Neural cell (in vitro differentiated cells): ENCODE data around the gene ARHGEF40. TPM values are rescaled to one million over a fixed set of nuclear protein-coding genes. Genes with fewer than 3 reads are reported as not detected.
A peak's percentile ranks its signal among the peaks of the same experiment; 100 is the strongest.

ENCODE experiments used
- H2AFZ ChIP-seq: fragments of 200-600, 300-800 bp; sonication (generic), shearing (Covaris generic); 2 replicates; pipeline ENCODE4 v1.6.0; 2014; ENCODE audit warnings: low read depth, mild to moderate bottlenecking, antibody characterized with exemption, low read length, moderate library complexity
- H3F3A ChIP-seq: fragments of 200-600 bp; shearing (Covaris generic); 2 replicates; pipeline ENCODE4 v1.6.1; 2016; ENCODE audit warnings: mild to moderate bottlenecking, moderate library complexity, mixed read lengths, antibody characterized with exemption, low read length; ENCODE audit not compliant: insufficient read depth, poor library complexity, severe bottlenecking
- H3K27ac ChIP-seq: fragments of 200-600, 300-800 bp; sonication (generic), shearing (Covaris generic); 2 replicates; pipeline ENCODE4 v1.5.1; 2014; ENCODE audit warnings: mild to moderate bottlenecking, low read length, moderate library complexity
- H3K27me3 ChIP-seq: fragments of 300-800, 200-600 bp; sonication (generic), shearing (Covaris generic); 2 replicates; pipeline ENCODE4 v1.6.0; 2014; ENCODE audit warnings: mild to moderate bottlenecking, low read depth, low read length, moderate library complexity; ENCODE audit not compliant: insufficient read depth
- H3K36me3 ChIP-seq: fragments of 300-800, 200-600 bp; sonication (generic), shearing (Covaris generic); 2 replicates; pipeline ENCODE4 v1.5.1; 2014; ENCODE audit warnings: mild to moderate bottlenecking, antibody characterized with exemption, low read length, moderate library complexity; ENCODE audit not compliant: insufficient read depth
- H3K4me2 ChIP-seq: fragments of 300-800, 200-600 bp; sonication (generic), shearing (Covaris generic); 2 replicates; pipeline ENCODE4 v1.6.0; 2014; ENCODE audit warnings: mild to moderate bottlenecking, low read length
- H3K4me3 ChIP-seq: fragments of 300-800, 200-600 bp; sonication (generic), shearing (Covaris generic); 2 replicates; pipeline ENCODE4 v1.5.1; 2014; ENCODE audit warnings: mild to moderate bottlenecking, low read length, moderate library complexity
- H3K79me2 ChIP-seq: fragments of 200-600 bp; shearing (Covaris generic); replicated peaks from 2 replicates; pipeline ENCODE4 v1.6.0; 2014; ENCODE audit warnings: mild to moderate bottlenecking, low read length, moderate library complexity; ENCODE audit not compliant: insufficient read depth
- H3K9ac ChIP-seq: fragments of 300-800, 200-600 bp; sonication (generic), shearing (Covaris generic); 2 replicates; pipeline ENCODE4 v1.6.1; 2016; ENCODE audit warnings: mild to moderate bottlenecking, low read length, mixed read lengths
- H3K9me2 ChIP-seq: fragments of 200-600 bp; shearing (Covaris generic); 2 replicates; pipeline ENCODE4 v1.6.1; 2016; ENCODE audit warnings: mild to moderate bottlenecking, low read length, mixed read lengths; ENCODE audit not compliant: insufficient read depth
- H3K9me3 ChIP-seq: fragments of 200-600, 300-800 bp; sonication (generic), shearing (Covaris generic); 2 replicates; pipeline ENCODE4 v1.6.1; 2016; ENCODE audit warnings: mild to moderate bottlenecking, mixed run types, low read length, moderate library complexity, mixed read lengths
- H4K20me1 ChIP-seq: fragments of 200-600 bp; shearing (Covaris generic); 2 replicates; pipeline ENCODE4 v1.6.1; 2016; ENCODE audit warnings: mild to moderate bottlenecking, mixed run types; ENCODE audit not compliant: insufficient read depth
- CTCF ChIP-seq: fragments of 450-650 bp; IDR thresholded peaks from 2 replicates; pipeline ENCODE4 v1.5.1; 2014; ENCODE audit warnings: antibody characterized with exemption, mild to moderate bottlenecking, moderate library complexity; ENCODE audit not compliant: poor library complexity, severe bottlenecking
- EP300 ChIP-seq: fragments of 450-650 bp; conservative IDR thresholded peaks from 2 replicates; pipeline ENCODE4 v1.6.1; 2014; ENCODE audit warnings: antibody characterized with exemption, mild to moderate bottlenecking, moderate library complexity; ENCODE audit not compliant: poor library complexity, severe bottlenecking
- EZH2 ChIP-seq: fragments of 200-600, 300-800 bp; shearing (Covaris generic), sonication (generic); IDR thresholded peaks from 2 replicates; pipeline ENCODE4 v1.6.1; 2014; ENCODE audit warnings: antibody characterized with exemption, low read length, borderline replicate concordance, mild to moderate bottlenecking; ENCODE audit not compliant: insufficient read depth, poor library complexity, severe bottlenecking
- MXI1 ChIP-seq: fragments of 450-650 bp; conservative IDR thresholded peaks from 2 replicates; pipeline ENCODE4 v1.6.1; 2014; ENCODE audit warnings: antibody characterized with exemption, mild to moderate bottlenecking; ENCODE audit not compliant: poor library complexity, severe bottlenecking
- POLR2AphosphoS5 ChIP-seq: IDR thresholded peaks from 2 replicates; pipeline ENCODE4 v1.6.1; 2012
- RAD21 ChIP-seq: fragments of 450-650 bp; conservative IDR thresholded peaks from 2 replicates; pipeline ENCODE4 v1.6.1; 2014; ENCODE audit warnings: antibody characterized with exemption, mild to moderate bottlenecking, moderate library complexity
- REST ChIP-seq: IDR thresholded peaks from 2 replicates; pipeline ENCODE4 v1.6.1; 2012; ENCODE audit warnings: borderline replicate concordance
- SMC3 ChIP-seq: fragments of 450-650 bp; conservative IDR thresholded peaks from 2 replicates; pipeline ENCODE4 v1.6.1; 2014; ENCODE audit warnings: antibody characterized with exemption, mild to moderate bottlenecking, moderate library complexity; ENCODE audit not compliant: poor library complexity
- TAF1 ChIP-seq: IDR thresholded peaks from 2 replicates; pipeline ENCODE4 v1.6.1; 2012; ENCODE audit warnings: low read depth
- polyA plus RNA-seq: library from polyadenylated mRNA; depleted of rRNA; stranded (reverse); fragments of >200 nt; gene quantifications from 2 replicates; pipeline ENCODE4 v1.2.3, GENCODE V29; 2014

The ARHGEF40 gene
- polyA plus RNA-seq, 1 donor from 2014 or later = 28.9 TPM

- Histone ChIP-seq H3K9me3 (no peaks in the 10 kb centered on the region), H3K4me3 (peak overlapping the region; percentile 77), H3K36me3 (no peaks in the 10 kb centered on the region), H3K27me3 (peaks cover 19% of the 10 kb centered on the region), H3F3A (no peaks in the 10 kb centered on the region), H3K9ac (peak overlapping the region; percentile 69), H4K20me1 (no peaks in the 10 kb centered on the region), H3K27ac (no peak overlapping the region), H2AFZ (no peak overlapping the region), H3K4me2 (no peak overlapping the region), H3K79me2 (no peaks in the 10 kb centered on the region), H3K9me2 (no peaks in the 10 kb centered on the region)
- peak; percentile 16 for TF ChIP-seq CTCF
- TF ChIP-seq MXI1 = no peak
- peak; percentile 14 for TF ChIP-seq TAF1
These were observed 44.5 kb upstream of the ARHGEF40 start for GRCh38 chr14:21025371-21026273.

- Histone ChIP-seq H3K9ac (no peak overlapping the region), H3K4me3 (no peak overlapping the region), H3K27ac (no peak overlapping the region), H3F3A (no peaks in the 10 kb centered on the region), H3K79me2 (no peaks in the 10 kb centered on the region), H3K36me3 (no peaks in the 10 kb centered on the region), H3K4me2 (no peak overlapping the region), H2AFZ (no peak overlapping the region), H3K27me3 (peaks cover 19% of the 10 kb centered on the region), H3K9me3 (no peaks in the 10 kb centered on the region), H3K9me2 (no peaks in the 10 kb centered on the region), H4K20me1 (no peaks in the 10 kb centered on the region)
- TF ChIP-seq MXI1 (no peak), POLR2AphosphoS5 (no peak), TAF1 (no peak), CTCF (no peak)
These were observed 43.7 kb upstream of the ARHGEF40 start for GRCh38 chr14:21026274-21026987.

- Histone ChIP-seq H3K9me2 (no peaks in the 10 kb centered on the region), H3F3A (no peaks in the 10 kb centered on the region), H3K9me3 (no peaks in the 10 kb centered on the region), H3K27me3 (peaks cover 19% of the 10 kb centered on the region), H3K9ac (no peak overlapping the region), H3K4me2 (no peak overlapping the region), H3K36me3 (no peaks in the 10 kb centered on the region), H2AFZ (no peak overlapping the region), H3K27ac (no peak overlapping the region), H3K4me3 (no peak overlapping the region), H3K79me2 (no peaks in the 10 kb centered on the region), H4K20me1 (no peaks in the 10 kb centered on the region)
- TF ChIP-seq POLR2AphosphoS5 = no peak
- TF ChIP-seq EZH2 = no peak
- TF ChIP-seq MXI1 = no peak
- no peak for TF ChIP-seq SMC3
- no peak for TF ChIP-seq REST
- no peak for TF ChIP-seq RAD21
- TF ChIP-seq TAF1 = no peak
- no peak for TF ChIP-seq EP300
- TF ChIP-seq CTCF = no peak
These were observed 43.2 kb upstream of the ARHGEF40 start for GRCh38 chr14:21026988-21027315.
